Uterus (tissue), 4 donors: ENCODE data around the gene DOC2A. TPM values are rescaled to one million over a fixed set of nuclear protein-coding genes. Genes with fewer than 3 reads are reported as not detected.

Source experiments
- DNase-seq, 2 donors: peaks; one replicate each; pipeline ENCODE4 v3.0.0-alpha.2; 2019 to 2020
- H3K27ac ChIP-seq, 2 donors: fragments of 200-600 bp; sonication (generic); 1 replicate in 1 of 2; 2 replicates in 1 of 2; pipeline ENCODE4 v1.5.1; 2016 to 2018
- H3K27me3 ChIP-seq, 2 donors: fragments of 200-600 bp; sonication (generic); one replicate each; pipeline ENCODE4 v1.5.1; 2018 to 2019; ENCODE audit warnings: control low read depth in 1 of 2
- H3K36me3 ChIP-seq, 2 donors: fragments of 200-600 bp; sonication (generic); one replicate each; pipeline ENCODE4 v1.5.1; 2019; ENCODE audit warnings: control low read depth in 1 of 2
- H3K4me1 ChIP-seq, 2 donors: fragments of 200-600 bp; sonication (generic); one replicate each; pipeline ENCODE4 v1.5.1; 2018 to 2019; ENCODE audit warnings: control low read depth in 1 of 2
- H3K4me3 ChIP-seq, 2 donors: fragments of 200-600 bp; sonication (generic); 1 replicate in 1 of 2; 2 replicates in 1 of 2; pipeline ENCODE4 v1.5.1; 2018 to 2019; ENCODE audit warnings: mild to moderate bottlenecking in 1 of 2
- H3K9me3 ChIP-seq, 2 donors: fragments of 200-600 bp; sonication (generic); one replicate each; pipeline ENCODE4 v1.5.1; 2019; ENCODE audit warnings: control low read depth in 1 of 2
- CTCF ChIP-seq, 4 experiments: fragments of 200-600 bp in 2 of 4; fragments of 450-650 bp in 2 of 4; sonication (generic) in 2 of 4; IDR thresholded peaks; one replicate each; pipeline ENCODE4 v1.5.1; 2016 to 2019; ENCODE audit warnings: antibody characterized with exemption in 4 of 4, mild to moderate bottlenecking in 2 of 4, moderate library complexity in 1 of 4
- POLR2A ChIP-seq, 2 donors: fragments of 450-650 bp; IDR thresholded peaks; one replicate each; pipeline ENCODE4 v1.6.1; 2016; ENCODE audit warnings: antibody characterized with exemption in 2 of 2, mild to moderate bottlenecking in 1 of 2, moderate library complexity in 1 of 2
- intact Hi-C: fragments of 100-400 bp; cut with DNase I; formaldehyde crosslinking; loops from one replicate; pipeline ENCODE4 v1.15.1; 2023; ENCODE audit warnings: low total_unique reads
- total RNA-seq, 4 donors: library from RNA; depleted of rRNA in 3 of 4; stranded (reverse); fragments of >200 nt in 3 of 4; gene quantifications; one replicate each; pipeline versions ENCODE4 v1.1.0 to v1.2.4, GENCODE V29; 2014 to 2023
- donor health status: DM: yes; HTN: yes; CAD: no.

DOC2A gene
- total RNA-seq, 4 donors from 2014 or later, result 1.0 to 2.6 (median 1.8) TPM; not detected in 1

- intact Hi-C loops, result no loop called here
- Histone ChIP-seq H3K9me3 (no peaks in the 10 kb centered on the region), H3K27ac (no peak overlapping the region), H3K36me3 (no peaks in the 10 kb centered on the region), H3K4me3 (no peak overlapping the region), H3K27me3 (peaks cover 10 to 40% of the 10 kb centered on the region in 2 donors), H3K4me1 (no peaks in the 10 kb centered on the region)
- no peak for DNase-seq
- TF ChIP-seq POLR2A (IDR thresholded peaks at IDR 0.05) (no peak), CTCF (IDR thresholded peaks at IDR 0.05) (no peak)
Measured at GRCh38 chr16:30028438-30029076, 17.7 kb upstream of the DOC2A start.

GRCh38 chr16:30027588-30028437 lies 17.0 kb upstream of the DOC2A start:
- Histone ChIP-seq H3K36me3 (no peaks in the 10 kb centered on the region), H3K27me3 (peaks cover 10 to 34% of the 10 kb centered on the region in 2 donors), H3K27ac (no peak overlapping the region), H3K9me3 (no peaks in the 10 kb centered on the region), H3K4me3 (no peak overlapping the region), H3K4me1 (no peaks in the 10 kb centered on the region)
- TF ChIP-seq POLR2A (IDR thresholded peaks at IDR 0.05) (no peak), CTCF (IDR thresholded peaks at IDR 0.05) (no peak)
- DNase-seq, result no peak
- intact Hi-C loops, result no loop called here

- Histone ChIP-seq H3K9me3 (no peaks in the 10 kb centered on the region), H3K27me3 (peaks cover 7 to 22% of the 10 kb centered on the region in 2 donors), H3K36me3 (no peaks in the 10 kb centered on the region), H3K4me3 (no peak overlapping the region), H3K27ac (no peak overlapping the region), H3K4me1 (no peaks in the 10 kb centered on the region)
- intact Hi-C loops, result no loop called here
- TF ChIP-seq POLR2A (IDR thresholded peaks at IDR 0.05) (no peak), CTCF (IDR thresholded peaks at IDR 0.05) (no peak)
- DNase-seq, result no peak
Measured at GRCh38 chr16:30026449-30026848, 15.6 kb upstream of the DOC2A start.

- DNase-seq, result no peak
- H3K4me3 ChIP-seq, result no peak overlapping the region
- peaks cover 0 to 13% of the 10 kb centered on the region in 2 donors for H3K27me3 ChIP-seq
- TF ChIP-seq CTCF (IDR thresholded peaks at IDR 0.05) (no peak), POLR2A (IDR thresholded peaks at IDR 0.05) (no peak)
- no peaks in the 10 kb centered on the region for H3K36me3 ChIP-seq
- H3K9me3 ChIP-seq, result no peaks in the 10 kb centered on the region
- H3K27ac ChIP-seq, result no peak overlapping the region
- intact Hi-C loops, result no loop called here
- no peaks in the 10 kb centered on the region for H3K4me1 ChIP-seq
Measured at GRCh38 chr16:30025574-30025973, 14.7 kb upstream of the DOC2A start.

- no peaks in the 10 kb centered on the region for H3K9me3 ChIP-seq
- H3K4me1 ChIP-seq, result no peaks in the 10 kb centered on the region
- DNase-seq, result no peak
- no peak overlapping the region for H3K27ac ChIP-seq
- TF ChIP-seq POLR2A (IDR thresholded peaks at IDR 0.05) (no peak), CTCF (IDR thresholded peaks at IDR 0.05) (no peak)
- no peaks in the 10 kb centered on the region for H3K36me3 ChIP-seq
- H3K4me3 ChIP-seq, result no peak overlapping the region
- peaks cover 0 to 9% of the 10 kb centered on the region in 2 donors for H3K27me3 ChIP-seq
- intact Hi-C loops, result no loop called here
Measured at GRCh38 chr16:30025156-30025555, 14.3 kb upstream of the DOC2A start.
